Calu3 (cell line): Measurements from ENCODE around the gene EDARADD. TPM values are rescaled to one million over a fixed set of nuclear protein-coding genes. Genes with fewer than 3 reads are reported as not detected.
A peak's percentile ranks its signal among the peaks of the same experiment; 100 is the strongest.
"Not testable (repeated sequence)": the region's sequence is repeated elsewhere in the genome, so short reads cannot be mapped to it uniquely, and the experiment has no call there.

ENCODE experiments used
- BruUV-seq: library from RNA; stranded (reverse); fragments of 400-500 nt; replicated peaks from 2 replicates; lab custom pipeline; 2021; lab: Mats Ljungman, UMichigan
- CTCF ChIA-PET: fragments of 300-600 bp; sonication (Branson Sonifier 250); formaldehyde crosslinking; loops from one replicate; lab custom pipeline; 2022; ENCODE audit warnings: antibody characterized with exemption; lab: Charles Lee
- DNase-seq: peaks from one replicate; pipeline ENCODE4 v3.0.0; 2022
- H3K27ac Mint-ChIP-seq: one replicate; pipeline ENCODE4 v1.8.0; 2022; ENCODE audit warnings: mixed read lengths; ENCODE audit not compliant: unreplicated experiment
- H3K27me3 Mint-ChIP-seq: one replicate; pipeline ENCODE4 v1.8.0; 2022; ENCODE audit warnings: mixed read lengths; ENCODE audit not compliant: unreplicated experiment
- H3K36me3 Mint-ChIP-seq: one replicate; pipeline ENCODE4 v1.8.0; 2022; ENCODE audit warnings: mild to moderate bottlenecking, moderate library complexity, mixed read lengths; ENCODE audit not compliant: insufficient read depth, unreplicated experiment
- H3K4me1 Mint-ChIP-seq: one replicate; pipeline ENCODE4 v1.8.0; 2022; ENCODE audit warnings: mild to moderate bottlenecking, low read depth, mixed read lengths; ENCODE audit not compliant: unreplicated experiment
- H3K4me3 Mint-ChIP-seq: one replicate; pipeline ENCODE4 v1.8.0; 2022; ENCODE audit warnings: mild to moderate bottlenecking, low read depth, moderate library complexity, mixed read lengths; ENCODE audit not compliant: unreplicated experiment
- H3K9me3 Mint-ChIP-seq: one replicate; pipeline ENCODE4 v1.8.0; 2022; ENCODE audit warnings: low read depth, mixed read lengths; ENCODE audit not compliant: unreplicated experiment
- intact Hi-C: fragments of 100-400 bp; cut with micrococcal nuclease; formaldehyde crosslinking; loops from one replicate; pipeline ENCODE4 v1.10.0; 2022; ENCODE audit not compliant: unreplicated experiment
- total RNA-seq: library from RNA; stranded (reverse); gene quantifications from 2 replicates; pipeline ENCODE4 v1.2.3, GENCODE V29; 2022
- TF ChIP-seq, protein P1 (sequence below): fragments of 200-600 bp; IDR thresholded peaks from one replicate; pipeline ENCODE4 v1.8.0; 2022; ENCODE audit warnings: antibody characterized with exemption; ENCODE audit not compliant: unreplicated experiment

EDARADD gene
- total RNA-seq, 1 experiment from 2014 or later: 0.19 TPM

DNA sequence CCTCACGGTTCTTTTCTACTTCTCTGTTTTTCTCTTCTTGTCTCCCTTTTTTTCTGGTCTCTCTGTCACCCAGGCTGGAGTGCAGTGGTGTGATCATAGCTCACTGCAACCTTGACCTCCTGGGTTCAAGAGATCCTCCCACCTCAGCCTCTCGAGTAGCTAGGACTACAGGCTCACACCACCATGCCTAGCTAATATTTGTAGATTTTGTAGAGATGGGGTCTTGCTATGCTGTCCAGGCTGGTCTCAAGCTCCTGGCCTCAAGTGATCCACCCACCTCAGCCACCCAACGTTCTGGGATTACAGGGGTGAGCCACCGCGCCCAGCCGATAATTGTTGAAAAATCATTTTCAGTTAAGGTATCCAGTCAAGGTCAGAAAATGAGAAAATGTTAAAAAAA is 103.8 kb downstream of the EDARADD start:
- Mint-ChIP-seq H3K36me3 (no peaks in the 10 kb centered on the region), H3K27me3 (peaks cover 19% of the 10 kb centered on the region), H3K27ac (no peak overlapping the region), H3K9me3 (no peaks in the 10 kb centered on the region), H3K4me1 (peaks cover 7% of the 10 kb centered on the region), H3K4me3 (no peak overlapping the region)
- no peak for DNase-seq
- TF ChIP-seq, protein P1, sequence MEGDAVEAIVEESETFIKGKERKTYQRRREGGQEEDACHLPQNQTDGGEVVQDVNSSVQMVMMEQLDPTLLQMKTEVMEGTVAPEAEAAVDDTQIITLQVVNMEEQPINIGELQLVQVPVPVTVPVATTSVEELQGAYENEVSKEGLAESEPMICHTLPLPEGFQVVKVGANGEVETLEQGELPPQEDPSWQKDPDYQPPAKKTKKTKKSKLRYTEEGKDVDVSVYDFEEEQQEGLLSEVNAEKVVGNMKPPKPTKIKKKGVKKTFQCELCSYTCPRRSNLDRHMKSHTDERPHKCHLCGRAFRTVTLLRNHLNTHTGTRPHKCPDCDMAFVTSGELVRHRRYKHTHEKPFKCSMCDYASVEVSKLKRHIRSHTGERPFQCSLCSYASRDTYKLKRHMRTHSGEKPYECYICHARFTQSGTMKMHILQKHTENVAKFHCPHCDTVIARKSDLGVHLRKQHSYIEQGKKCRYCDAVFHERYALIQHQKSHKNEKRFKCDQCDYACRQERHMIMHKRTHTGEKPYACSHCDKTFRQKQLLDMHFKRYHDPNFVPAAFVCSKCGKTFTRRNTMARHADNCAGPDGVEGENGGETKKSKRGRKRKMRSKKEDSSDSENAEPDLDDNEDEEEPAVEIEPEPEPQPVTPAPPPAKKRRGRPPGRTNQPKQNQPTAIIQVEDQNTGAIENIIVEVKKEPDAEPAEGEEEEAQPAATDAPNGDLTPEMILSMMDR: no peak
- intact Hi-C loops: no loop called here
- CTCF ChIA-PET: no interaction called here
- BruUV-seq: no TSS peak

GRCh38 chr1:236501093-236501492 is 107.0 kb downstream of the EDARADD start:
- TF ChIP-seq, protein P1: no peak
- Mint-ChIP-seq H3K4me3 (no peak overlapping the region), H3K9me3 (no peaks in the 10 kb centered on the region), H3K36me3 (no peaks in the 10 kb centered on the region), H3K27me3 (peaks cover 6% of the 10 kb centered on the region), H3K27ac (no peak overlapping the region), H3K4me1 (peaks cover 22% of the 10 kb centered on the region)
- CTCF ChIA-PET: interaction anchor here (0.8 kb wide), 1 partner anchor 9 kb away, joined by 3 read pairs; no protein-coding TSS in a partner anchor
- no TSS peak for BruUV-seq
- intact Hi-C loops: no loop called here
- DNase-seq: no peak

DNA sequence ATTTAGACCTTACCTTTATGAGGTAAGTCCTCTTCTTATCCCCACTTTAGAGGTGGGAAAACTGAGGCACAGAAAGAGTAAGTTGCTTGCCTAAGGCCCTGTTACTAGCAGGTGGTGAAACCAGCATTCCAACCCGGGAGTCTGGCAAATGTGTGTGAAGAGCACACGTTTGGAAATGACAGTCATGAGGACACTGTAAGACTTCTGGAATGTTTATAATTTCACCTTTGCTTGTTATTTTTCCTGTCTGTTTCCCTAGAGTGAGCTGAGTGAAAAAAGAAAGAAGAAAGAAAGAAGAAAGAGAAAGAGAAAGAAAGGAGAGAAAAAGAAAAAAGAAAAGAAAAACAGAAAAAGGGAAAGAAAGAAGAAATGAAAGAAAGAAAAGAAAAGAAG is 108.5 kb downstream of the EDARADD start:
- Mint-ChIP-seq H3K27me3 (no peaks in the 10 kb centered on the region), H3K4me3 (peak overlapping the region; percentile 43), H3K4me1 (peaks cover 22% of the 10 kb centered on the region), H3K27ac (peak overlapping the region; percentile 45), H3K9me3 (no peaks in the 10 kb centered on the region), H3K36me3 (no peaks in the 10 kb centered on the region)
- TF ChIP-seq, protein P1: no peak
- intact Hi-C loops: no loop called here
- no peak for DNase-seq
- no TSS peak for BruUV-seq
- CTCF ChIA-PET: interaction anchor here (0.9 to 1.5 kb wide), 3 partner anchors 11 to 29 kb away, joined by 3 to 9 read pairs (median 5); no protein-coding TSS in a partner anchor

GRCh38 chr1:236502972-236503639 is 109.0 kb downstream of the EDARADD start:
- peak; percentile 70 for DNase-seq
- CTCF ChIA-PET: interaction anchor here (0.8 to 1.5 kb wide), 4 partner anchors 11 to 288 kb away, joined by 3 to 9 read pairs (median 4); no protein-coding TSS in a partner anchor
- Mint-ChIP-seq H3K36me3 (no peaks in the 10 kb centered on the region), H3K27me3 (no peaks in the 10 kb centered on the region), H3K4me3 (peak overlapping the region; percentile 43), H3K4me1 (peaks cover 22% of the 10 kb centered on the region), H3K9me3 (no peaks in the 10 kb centered on the region), H3K27ac (peak overlapping the region; percentile 45)
- no TSS peak for BruUV-seq
- intact Hi-C loops: no loop called here
- TF ChIP-seq, protein P1: no peak

DNA sequence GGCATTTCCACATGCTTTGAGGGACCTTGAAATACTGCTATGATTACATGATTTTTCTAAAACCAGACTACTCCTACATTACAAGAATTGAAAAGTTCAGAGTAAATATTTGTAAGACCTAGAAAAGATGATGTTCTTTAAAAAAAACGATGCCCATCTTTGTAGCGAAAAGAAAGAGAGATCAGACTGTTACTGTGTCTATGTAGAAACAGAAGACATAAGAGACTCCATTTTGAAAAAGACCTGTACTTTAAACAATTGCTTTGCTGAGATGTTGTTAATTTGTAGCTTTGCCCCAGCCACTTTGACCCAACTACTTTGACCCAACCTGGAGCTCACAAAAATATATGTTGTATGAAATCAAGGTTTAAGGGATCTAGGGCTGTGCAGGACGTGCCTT is 110.3 kb downstream of the EDARADD start:
- H3K36me3 Mint-ChIP-seq, intact Hi-C loops, BruUV-seq, DNase-seq, H3K4me3 Mint-ChIP-seq, CTCF ChIA-PET, H3K27me3 Mint-ChIP-seq, H3K27ac Mint-ChIP-seq, H3K9me3 Mint-ChIP-seq: not testable (repeated sequence)
- peaks cover 22% of the 10 kb centered on the region for H3K4me1 Mint-ChIP-seq
